Stimulated activated naive CD8-positive, alpha-beta T cell treated with anti-CD3 and anti-CD28 coated beads, Interleukin-15, Interleukin-2, amounts not matched to agents 100 U/mL and 50 U/mL, for 24 hours (primary cell): ENCODE results near the gene DEFB128.
"Not testable (repeated sequence)": the region's sequence is repeated elsewhere in the genome, so short reads cannot be mapped to it uniquely, and the experiment has no call there.

Source experiments
- ATAC-seq: fragments of 150-1000 bp; cut with Tn5 transposase; one replicate; pipeline ENCODE4 v1.10.0; 2021
- DNase-seq: peaks from one replicate; pipeline ENCODE4 v3.0.0; 2021

DEFB128 gene

DNA sequence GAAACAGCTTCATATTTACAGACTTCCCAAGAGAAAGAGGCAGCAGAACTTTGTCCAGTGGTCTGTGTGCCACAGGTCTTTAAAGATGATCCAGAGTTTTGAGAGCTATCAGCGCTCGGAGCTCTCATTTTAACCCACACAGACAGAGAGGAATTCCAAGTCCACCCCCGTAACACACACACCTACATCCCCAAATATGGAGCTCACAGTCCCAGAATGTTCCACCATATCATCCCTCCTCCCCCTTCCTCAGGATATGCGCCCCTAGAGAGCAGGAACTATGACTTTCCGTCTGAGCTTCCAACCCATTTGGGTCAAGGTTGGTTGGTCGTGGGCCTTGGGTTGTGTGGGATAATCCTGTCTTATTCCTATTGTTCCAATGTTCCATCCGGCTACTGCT, at the start of gene DEFB128:
TSS of gene DEFB128 (minus strand) at position 101 of the 400 bp plus-strand sequence. CDS start at position 13, 88 bp downstream.
- DNase-seq (no peak), ATAC-seq (no peak)

DNA sequence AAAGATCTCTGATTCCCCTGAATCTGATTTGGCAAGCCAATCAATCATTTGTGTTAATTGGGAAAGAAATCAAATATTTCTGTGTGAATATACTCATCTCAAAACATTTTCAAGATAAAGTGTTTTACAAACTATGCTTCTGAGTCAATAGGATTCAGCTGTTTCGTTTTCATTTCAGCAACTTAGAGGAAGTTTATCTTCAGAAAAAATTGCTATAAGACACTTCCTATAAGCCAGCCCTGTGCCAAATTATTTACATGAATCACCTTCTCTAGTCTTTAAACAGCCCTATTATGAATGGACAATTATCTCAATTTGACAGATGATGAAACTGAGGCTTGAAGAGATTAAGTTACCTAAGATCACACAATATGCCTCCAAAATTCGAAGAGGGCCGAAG, 48.4 kb upstream of the DEFB128 start:
- ATAC-seq = peak; percentile 44
- DNase-seq = no peak

DNA sequence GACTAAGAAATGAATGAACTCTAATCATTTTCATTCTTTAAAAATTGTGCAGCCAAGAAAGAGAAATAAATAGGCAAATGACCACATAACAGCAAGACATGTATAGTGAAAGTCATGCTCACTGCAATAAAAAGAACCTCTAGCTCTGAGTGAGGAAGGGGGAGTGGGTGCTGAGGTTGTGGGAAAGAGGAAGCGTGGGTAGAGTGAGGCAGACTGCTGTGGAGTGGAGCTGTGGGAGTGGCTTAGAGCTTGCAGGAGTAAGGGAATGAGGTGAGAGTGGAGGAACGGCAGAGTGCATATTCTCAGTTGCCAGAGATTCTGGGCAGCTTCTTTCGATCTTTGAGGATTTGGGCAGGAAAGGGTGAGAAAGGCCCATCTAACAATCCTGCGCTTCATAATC, 48.0 kb upstream of the DEFB128 start:
- ATAC-seq (peak; percentile 89), DNase-seq (peak; percentile 33)

DNA sequence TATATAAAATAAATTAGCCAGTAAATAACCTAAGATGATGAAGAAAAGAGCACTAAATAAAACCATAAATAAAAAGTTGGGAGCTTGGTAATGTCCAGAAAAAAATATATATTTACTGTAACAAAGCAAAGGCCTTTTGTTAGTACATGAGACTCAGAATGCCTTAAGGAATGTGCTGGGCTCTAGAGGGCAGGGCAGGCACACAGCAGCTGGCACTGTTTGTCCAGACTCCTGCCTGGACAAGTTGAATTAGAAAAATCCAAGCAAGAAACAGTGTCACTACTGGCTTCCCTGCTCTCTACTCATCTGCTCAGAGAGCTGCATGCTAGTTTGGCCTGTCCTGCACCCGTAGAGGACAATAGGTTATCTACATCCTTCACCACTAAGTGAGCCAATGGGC, 46.4 kb upstream of the DEFB128 start:
- DNase-seq (no peak), ATAC-seq (no peak)

DNA sequence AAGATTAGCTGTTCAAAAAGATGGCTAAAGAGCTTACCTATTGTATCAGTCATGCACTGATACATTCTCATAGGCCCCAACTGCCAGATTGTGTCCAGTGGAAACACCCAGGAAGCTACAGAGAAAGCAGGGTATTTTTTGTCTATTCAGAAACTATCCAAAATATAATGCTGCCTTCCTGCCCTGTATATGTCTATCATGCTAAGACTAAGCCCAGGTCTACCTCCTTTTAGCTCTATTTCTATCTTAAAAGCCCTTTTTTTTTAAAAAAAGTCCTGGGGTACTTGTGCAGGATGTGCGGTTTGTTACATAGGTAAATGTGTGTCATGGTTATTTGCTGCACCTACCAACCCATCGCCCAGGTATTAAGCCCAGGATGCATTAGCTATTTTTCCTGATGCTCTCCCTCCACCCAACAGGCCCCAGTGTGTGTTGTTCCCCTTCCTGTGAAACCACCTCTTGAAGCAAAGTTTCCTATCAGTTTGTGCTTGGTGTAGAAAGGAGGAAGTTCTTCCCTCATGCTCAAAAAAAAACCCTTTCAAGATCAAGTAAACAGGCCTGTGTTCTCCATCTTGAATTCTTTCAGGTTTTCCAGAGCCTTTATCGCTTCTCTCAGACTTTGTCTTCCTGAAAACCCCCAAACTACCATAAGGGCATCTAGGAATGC, 38.1 kb upstream of the DEFB128 start:
- DNase-seq (no peak), ATAC-seq (no peak)

DNA sequence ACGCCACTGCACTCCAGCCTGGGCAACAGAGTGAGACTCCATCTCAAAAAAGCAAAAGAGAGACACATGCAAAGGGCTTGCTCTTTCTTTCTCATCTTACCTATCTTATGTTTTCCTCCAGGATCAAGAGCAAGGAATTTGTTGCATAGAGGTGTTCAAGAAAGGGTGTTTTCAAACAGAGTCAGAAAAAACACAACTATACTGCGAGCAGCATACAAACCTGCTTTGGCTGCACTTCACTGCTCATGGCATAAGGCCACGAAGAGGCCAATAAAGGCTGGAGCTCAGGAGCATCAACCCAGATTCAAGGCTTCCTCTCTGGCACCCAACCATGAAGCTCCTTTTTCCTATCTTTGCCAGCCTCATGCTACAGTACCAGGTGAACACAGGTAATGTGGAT, 37.4 kb upstream of the DEFB128 start, which contains the start of gene DEFB129:
TSS of gene DEFB129 (plus strand) at position 301 of the 400 bp plus-strand sequence. CDS start at position 332, 31 bp downstream.
- ATAC-seq (no peak), DNase-seq (no peak)

DNA sequence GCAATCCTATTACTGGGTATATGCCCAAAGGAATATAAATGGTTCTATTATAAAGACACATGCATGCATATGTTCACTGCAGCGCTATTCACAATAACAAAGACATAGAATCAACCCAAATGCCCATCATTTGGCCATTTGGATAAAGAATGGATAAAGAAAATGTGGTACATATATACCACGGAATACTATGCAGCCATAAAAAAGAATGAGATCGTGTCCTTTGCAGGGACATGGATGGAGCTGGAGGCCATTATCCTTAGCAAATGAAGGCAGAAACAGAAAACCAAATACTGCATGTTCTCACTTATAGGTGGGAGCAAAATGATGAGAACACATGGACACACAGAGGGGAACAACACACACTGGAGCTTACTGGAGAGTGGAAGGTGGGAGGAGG, 36.4 kb upstream of the DEFB128 start:
- not testable (repeated sequence) for ATAC-seq

DNA sequence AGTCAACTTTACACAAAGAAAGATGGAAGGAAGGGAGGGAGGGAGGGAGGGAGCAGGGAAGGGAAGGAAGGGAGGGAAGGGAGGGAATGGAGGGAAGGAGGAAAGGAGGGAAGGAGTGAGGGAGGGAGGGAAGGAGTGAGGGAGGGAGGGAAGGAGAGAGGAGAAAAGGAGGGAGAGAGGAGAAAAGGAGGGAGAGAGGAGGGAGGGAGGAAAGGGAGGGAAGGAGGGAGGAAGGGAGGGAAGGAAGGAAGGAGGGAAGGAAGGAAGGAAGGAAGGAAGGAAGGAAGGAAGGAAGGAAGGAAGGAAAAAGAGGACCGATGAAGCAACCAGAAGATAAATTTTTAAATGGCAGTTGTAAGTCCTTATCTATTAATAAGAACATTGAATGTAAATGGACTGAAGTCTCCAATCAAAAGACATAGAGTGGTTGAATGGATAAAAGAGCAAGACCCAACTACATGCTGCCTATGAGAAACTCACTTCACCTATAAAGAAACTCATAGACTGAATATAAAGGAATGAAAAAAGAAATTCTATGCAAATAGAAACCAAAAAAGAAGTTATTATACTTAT, 31.8 kb upstream of the DEFB128 start:
- no peak for ATAC-seq
- DNase-seq = no peak

More for the DNA sequence above, 36.4 kb upstream of the DEFB128 start:
- not testable (repeated sequence) for DNase-seq

DNA sequence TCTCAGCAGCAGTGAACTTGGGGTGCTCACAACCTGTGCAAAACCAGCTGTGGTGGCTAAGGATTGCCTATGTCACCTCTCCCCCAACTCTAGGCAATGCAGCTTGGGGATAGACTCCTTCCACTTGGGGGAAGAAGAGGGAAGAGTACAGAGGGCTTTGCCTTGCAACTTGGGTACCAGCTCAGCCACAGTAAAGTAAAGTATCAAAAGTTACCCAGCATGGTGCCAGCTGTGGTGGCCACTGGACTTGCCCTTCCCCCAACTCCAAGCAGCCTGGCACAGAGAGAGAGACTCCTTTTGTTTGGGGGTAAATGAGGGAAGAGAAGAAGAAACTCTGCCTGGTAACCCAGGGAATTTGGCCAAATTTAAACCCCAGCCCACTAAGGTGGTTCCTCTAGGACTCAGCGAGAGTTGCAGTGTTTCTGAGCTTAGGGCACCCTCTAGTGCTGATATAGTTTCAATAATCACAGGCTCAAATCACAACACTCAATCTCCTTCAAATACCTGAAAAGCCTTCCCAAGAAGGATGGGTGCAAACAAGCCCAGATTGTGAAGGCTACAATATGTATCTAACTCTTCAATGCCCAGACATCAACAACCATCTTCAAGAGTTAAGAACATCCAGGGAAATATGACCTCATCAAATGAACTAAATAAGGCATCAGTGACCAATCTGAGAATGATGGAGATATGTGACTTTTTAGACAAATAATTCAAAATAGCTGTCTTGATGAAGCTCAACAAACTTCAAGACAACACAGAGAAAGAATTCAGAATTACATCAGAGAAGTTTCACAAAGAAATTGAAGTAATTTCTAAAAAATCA, 30.0 kb upstream of the DEFB128 start:
- no peak for DNase-seq
- no peak for ATAC-seq

DNA sequence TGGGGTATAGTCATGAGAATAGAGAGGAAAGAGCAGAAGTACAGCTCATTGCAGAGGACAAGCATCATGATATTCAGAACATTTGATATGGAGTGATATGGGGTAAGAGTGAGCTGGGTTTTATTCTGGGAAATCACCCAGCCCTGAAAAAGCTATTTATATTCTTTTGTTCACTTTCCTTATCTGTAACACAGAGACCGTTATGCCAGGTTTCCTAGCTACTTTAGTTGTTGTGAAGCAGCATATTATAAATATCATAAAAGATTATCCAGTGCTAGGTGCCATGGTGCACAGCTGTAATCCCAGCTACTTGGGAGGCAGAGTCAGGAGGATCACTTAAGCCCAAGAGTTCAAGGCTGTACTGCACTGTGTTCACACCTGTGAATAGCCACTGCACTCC, 27.8 kb upstream of the DEFB128 start:
- no peak for ATAC-seq
- no peak for DNase-seq

DNA sequence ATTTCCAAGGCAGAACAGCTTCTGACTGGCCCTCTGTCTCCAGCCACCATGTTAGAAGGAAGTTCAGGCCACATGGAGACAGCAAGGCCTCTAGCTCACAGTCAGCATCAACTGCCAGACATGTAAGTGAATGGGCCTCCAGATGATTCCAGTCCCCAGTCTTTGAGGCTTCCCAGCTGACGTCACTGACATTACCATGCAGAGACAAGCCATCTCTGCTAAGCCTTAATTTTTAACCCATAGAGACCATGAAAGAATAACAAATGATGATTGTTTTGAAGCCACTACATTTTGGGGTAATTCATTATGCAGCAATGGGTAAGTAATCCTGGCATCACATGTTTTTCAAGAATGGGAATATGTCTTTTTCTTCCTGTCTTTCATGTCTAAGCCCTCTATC, 26.3 kb upstream of the DEFB128 start:
- no peak for ATAC-seq

DNA sequence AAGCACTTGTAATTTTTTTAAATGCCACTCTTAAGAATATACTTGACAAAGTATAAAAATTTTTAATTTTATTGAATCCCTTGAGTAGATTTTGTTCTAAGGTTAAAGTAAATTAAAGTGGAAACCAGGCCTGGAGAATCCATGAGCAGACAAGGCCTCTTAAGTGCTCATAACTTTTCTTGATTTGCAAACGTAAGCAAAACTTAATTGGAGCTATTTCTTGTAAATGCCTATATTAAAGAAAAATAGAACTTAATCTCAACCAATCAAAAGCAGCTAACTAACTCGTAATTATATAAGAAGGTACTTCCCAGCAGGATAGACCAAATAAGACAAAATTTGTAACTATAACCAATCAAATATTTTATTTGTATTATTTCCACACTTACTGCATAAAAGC, 24.9 kb upstream of the DEFB128 start:
- ATAC-seq (no peak), DNase-seq (no peak)

More for the DNA sequence above, 26.3 kb upstream of the DEFB128 start:
- DNase-seq = no peak

DNA sequence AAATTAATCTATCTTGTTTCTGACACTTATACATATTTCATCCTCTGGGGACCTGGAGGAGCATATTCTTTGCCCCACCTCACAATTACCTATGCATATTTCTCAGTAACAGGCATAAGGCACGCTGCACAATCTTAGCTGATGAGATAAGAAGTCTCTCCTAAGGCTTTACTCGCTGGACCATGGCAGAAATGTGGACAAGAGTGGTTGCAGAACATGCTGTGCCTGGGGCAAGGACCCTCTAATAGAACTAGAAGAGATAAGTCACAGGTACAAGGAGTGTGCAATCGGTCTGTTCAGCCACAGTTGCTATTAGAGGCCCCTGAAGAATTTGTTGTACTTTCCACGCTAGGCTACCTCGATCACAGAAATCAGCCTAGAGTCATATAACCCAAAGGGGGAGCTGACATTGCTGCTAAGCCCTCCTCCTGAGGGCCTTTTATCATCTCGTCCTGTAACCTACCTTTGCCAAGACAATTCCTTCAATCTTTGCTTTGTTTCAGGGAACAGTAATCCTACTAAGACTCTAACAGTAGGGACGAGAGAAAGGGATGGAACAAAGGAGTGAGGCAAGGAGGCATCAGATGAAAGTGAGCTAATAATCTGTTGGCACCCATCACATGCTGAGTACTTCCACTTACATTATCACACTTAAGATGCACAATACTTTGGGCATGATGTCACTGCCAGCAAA, 21.4 kb upstream of the DEFB128 start:
- DNase-seq = no peak
- ATAC-seq = no peak

DNA sequence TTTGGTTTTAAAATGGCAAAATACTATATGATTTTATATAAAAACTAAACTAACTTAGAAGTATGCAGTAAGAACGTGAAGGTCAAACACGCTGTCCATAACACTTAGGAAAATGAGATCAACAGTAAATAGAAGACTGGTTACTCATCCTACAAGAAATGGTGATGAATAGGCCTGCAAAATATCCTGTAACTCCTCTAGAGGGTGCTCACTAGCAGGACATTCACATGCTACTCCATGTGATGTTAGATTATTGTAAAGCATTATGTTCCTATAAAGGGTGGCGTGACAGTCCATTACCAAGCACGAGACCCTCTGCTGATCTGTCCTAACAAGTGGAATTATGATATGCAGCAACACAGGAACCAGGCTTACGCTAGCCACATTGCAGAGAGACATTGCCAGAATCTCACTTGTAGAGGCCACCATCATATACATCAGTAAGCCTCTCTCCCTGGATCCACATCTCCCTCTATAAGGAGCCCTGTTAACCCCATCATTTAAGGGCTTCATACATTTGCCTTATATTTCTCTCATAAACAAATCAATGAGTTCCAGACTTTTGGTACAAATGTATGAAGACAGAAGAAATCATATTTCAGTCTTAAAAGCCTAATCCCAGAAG, 19.5 kb upstream of the DEFB128 start:
- DNase-seq (no peak), ATAC-seq (peak; percentile 76)

DNA sequence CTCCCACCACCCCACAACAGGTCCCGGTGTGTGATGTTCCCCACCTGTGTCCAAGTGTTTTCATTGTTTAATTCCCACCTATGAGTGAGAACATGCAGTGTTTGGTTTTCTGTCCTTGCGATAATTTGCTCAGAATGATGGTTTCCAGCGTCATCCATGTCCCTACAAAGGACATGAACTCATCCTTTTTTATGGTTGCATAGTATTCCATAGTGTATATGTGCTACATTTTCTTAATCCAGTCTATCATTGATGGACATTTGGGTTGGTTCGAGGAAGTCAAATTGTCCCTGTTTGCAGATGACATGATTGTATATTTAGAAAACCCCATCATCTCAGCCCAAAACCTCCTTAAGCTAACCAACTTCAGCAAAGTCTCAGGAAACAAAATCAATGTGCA, 14.1 kb upstream of the DEFB128 start:
- not testable (repeated sequence) for ATAC-seq, DNase-seq

DNA sequence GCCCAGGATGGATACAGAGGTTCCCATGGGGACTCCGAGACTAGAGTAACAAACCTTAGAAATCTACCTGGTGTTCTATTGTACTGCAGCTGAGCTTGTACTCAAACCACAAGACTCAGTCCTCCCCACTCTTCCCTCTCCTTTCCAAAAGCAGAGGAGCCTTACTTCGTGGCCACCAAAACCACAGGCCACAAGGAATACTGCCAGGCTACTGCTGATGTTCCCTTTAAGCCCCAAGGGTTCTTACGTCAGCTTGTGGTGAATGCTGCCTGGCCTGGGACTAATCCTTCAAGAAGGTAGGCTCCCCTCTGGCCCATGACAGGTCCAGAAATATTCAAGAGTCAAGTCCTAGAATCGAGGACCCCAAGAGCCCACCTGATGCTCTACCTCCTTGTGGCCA, 10.5 kb upstream of the DEFB128 start:
- no peak for ATAC-seq
- DNase-seq = no peak

DNA sequence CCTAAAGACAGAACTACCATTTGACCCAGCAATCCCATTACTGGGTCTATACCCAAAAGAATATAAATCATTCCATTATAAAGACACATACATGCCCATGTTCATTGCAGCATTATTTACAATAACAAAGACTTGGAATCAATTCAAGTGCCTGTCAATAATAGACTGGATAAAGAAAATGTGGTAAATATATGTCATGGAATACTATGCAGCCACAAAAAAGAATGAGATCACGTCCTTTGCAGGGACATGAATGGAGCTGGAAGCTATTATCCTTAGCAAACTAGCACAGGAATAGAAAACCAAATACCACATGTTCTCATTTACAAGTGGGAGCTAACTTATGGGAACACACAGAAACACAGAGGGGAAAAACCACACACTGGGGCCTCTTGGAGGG, 8.7 kb upstream of the DEFB128 start:
- DNase-seq = no peak
- no peak for ATAC-seq

DNA sequence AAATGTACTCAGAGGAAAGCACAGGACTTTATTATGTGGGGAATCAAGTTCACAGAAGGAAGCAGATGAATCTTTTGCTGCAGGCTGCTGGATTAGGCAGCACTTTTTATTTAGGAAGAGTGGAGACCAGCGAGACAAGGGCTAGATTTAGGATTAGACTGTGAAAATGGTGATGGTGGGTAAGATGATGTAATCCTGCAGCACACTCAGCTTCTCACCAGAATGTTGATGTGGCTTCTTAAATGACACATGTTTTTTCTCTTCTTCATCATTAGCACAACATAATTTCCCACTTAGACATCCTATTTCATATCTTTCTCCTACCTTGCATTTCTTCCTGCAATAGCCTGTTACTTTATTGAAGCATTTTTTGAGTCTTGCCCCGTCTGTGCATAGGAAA, 1.8 kb downstream of the DEFB128 start:
- no peak for ATAC-seq
- no peak for DNase-seq

DNA sequence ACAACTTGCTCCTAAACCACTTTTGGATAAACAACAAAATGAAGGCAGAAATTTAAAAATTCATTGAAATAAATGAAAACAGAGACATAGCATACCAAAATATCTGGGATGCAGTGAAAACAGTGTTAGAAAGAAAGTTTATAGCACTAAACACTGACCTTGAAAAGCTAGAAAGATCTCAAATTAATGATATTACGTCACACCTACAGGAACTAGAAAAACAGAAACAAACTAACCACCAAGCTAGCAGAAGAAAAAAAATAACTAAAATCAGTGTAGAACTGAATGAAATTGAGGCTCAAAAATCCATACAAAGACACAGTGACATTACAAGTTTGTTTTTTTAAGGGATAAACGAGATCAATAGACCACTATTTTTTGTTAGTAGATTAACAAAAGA, 5.2 kb downstream of the DEFB128 start:
- DNase-seq (no peak), ATAC-seq (no peak)

DNA sequence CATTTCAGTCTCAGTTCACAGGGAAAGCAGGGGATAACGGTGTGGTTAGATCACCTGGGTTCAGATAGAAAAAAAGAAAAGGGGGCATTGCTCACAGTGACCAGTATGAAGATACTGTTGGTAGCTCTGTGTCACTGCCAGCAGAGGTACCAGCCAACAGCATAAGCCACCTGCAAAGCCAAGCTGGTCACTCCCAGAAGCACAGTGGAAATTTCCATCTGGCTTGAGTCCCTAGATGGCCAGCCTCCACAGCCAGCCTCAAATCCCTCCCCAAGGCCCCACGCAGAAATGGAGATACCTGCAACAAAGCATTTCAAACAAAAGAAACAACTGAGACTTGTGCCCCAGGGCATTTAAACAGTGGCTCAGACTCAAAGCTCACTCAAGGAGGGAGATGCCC, 20.6 kb downstream of the DEFB128 start:
- no peak for DNase-seq
- no peak for ATAC-seq

DNA sequence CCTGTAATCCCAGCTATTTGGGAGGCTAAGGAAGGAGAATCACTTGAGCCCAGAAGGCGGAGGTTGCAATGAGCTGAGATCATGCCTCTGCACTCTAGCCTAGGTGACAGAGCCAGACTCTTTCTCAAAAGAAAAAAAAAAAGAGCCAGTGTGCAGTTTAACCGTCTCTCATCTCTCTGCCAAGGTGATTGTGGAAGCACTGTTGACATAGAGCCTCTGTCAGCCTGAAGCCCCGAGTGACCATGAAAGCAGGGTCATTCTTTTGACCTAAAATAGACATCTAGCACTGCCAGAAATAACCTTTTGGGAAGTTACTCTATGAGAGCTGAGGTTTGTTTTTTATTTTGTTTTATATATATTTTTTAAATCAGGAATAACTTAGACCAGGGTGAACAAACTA, 24.9 kb downstream of the DEFB128 start:
- DNase-seq = no peak
- no peak for ATAC-seq

DNA sequence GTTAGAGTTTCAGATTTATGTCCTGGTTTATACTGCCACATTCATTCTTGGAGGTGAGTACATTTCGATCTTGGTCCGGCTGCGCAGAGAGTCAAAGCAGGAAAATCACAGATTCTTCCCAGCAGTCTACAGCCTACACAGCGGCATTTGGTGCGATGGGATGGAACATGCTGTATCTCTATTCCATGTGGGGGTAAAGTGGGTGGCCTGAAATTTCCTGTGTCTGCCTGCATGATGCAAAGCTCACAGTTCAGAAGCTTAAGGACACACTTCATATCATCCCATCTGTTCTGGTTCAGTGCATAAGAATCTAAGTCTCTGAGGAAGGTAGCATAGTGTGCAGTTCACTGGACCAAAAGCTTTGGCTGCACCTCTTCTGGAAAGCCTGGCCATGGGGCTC, 32.4 kb downstream of the DEFB128 start, which contains the start of gene DEFB127:
TSS of gene DEFB127 (plus strand) at position 301 of the 400 bp plus-strand sequence. CDS start at position 392, 91 bp downstream.
- DNase-seq = no peak
- no peak for ATAC-seq
